Activated CD8-positive, alpha-beta memory T cell treated with anti-CD3 and anti-CD28 coated beads, Interleukin-2, amount 50 U/mL, for 4 hours (primary cell): ENCODE data around the gene PCDHB3.
"Not testable (repeated sequence)": the region's sequence is repeated elsewhere in the genome, so short reads cannot be mapped to it uniquely, and the experiment has no call there.

Source experiments
- DNase-seq: peaks from one replicate; pipeline ENCODE4 v3.0.0-alpha.2; 2020

The PCDHB3 gene

DNA sequence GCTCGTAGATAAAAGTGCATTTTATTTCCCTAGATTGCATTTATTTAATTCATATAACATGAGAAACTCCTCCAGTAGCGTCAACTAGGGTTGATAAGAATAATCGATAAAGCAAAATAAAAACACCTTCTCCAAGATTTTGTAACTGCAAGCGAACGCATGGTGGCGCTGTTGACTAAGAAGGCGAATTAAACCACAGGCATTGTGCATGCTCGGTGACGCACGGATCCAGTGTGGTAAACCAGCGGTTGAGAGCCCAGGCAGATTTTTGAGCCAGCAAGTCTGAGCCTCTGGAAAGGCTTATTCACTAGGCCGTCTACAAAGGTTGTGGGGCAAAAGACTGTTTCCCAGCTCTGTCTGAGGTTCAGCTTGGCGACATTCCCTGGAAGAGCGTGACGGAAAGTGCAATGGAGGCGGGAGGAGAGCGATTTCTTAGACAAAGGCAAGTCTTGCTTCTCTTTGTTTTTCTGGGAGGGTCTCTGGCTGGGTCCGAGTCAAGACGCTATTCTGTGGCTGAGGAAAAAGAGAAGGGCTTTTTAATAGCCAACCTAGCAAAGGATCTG lies at the start of gene PCDHB3:
TSS of gene PCDHB3 (plus strand) at position 231 of the 563 bp plus-strand sequence. CDS start at position 408, 177 bp downstream.
- DNase-seq, result no peak

GRCh38 chr5:141050622-141051520 lies 49.4 kb upstream of the PCDHB3 start, which contains the start of gene PCDHB1:
TSS of gene PCDHB1 (plus strand) at chr5:141051374. CDS start at chr5:141051471, 97 bp downstream.
- DNase-seq, result no peak

DNA sequence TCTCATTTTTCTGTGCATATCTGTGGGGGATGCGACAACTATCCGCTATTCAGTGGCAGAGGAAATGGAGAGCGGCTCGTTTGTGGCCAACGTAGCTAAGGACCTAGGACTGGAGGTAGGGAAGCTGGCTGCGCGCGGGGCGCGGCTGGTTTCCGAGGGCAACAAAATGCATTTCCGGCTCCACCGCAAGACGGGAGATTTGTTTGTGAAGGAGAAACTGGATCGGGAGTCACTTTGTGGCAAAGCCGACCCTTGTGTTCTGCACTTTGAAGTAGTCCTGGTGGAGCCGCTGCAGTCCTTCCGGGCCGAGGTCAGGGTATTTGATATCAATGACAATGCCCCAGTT lies 48.8 kb upstream of the PCDHB3 start:
- no peak for DNase-seq

DNA sequence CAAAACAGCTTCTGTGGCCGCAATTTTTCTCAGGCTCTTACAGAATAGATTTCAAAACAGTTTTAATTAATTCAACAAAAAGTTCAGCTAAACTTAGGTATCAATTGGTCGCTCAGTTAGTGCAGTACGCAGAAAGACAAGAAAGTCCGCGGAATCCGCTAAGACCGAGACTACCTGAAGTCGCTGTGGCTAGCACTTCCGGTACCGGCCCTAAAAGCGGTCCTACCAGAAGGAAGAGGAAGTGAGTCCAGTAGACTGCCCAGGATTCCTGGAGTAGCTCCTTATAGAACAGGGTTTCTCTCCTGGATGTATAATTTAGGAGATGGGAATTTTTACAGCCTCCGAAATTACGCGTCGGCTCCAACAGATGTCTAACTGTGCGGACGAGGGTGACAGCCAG lies 22.4 kb upstream of the PCDHB3 start:
- DNase-seq, result no peak

GRCh38 chr5:141082228-141082627 lies 18.0 kb upstream of the PCDHB3 start:
- DNase-seq, result no peak

DNA sequence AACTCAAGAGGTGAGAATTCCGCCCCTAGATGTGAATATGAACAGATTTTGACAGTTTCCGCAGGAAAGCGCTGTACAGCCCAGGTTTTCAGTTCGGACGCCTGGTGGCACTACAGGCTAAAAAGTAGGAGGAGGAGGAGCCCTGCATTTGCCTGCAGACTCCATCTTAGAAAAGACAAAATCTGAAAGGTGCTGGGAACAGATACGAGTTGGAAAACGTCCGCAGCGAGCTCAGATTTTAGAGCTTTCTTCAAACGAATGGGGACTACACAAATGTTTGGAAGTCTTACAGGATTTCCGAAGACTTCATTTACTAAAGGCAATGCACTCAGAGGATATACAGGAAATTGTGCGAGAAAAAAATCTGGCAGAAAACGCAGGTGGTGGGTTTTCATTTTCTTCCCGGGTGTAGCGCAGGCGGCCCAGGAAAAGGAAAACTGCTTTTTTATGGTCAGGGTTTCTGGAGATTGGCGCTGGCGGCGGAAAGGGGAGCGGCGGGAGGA lies 15.7 kb upstream of the PCDHB3 start:
- DNase-seq, result peak; percentile 23

DNA sequence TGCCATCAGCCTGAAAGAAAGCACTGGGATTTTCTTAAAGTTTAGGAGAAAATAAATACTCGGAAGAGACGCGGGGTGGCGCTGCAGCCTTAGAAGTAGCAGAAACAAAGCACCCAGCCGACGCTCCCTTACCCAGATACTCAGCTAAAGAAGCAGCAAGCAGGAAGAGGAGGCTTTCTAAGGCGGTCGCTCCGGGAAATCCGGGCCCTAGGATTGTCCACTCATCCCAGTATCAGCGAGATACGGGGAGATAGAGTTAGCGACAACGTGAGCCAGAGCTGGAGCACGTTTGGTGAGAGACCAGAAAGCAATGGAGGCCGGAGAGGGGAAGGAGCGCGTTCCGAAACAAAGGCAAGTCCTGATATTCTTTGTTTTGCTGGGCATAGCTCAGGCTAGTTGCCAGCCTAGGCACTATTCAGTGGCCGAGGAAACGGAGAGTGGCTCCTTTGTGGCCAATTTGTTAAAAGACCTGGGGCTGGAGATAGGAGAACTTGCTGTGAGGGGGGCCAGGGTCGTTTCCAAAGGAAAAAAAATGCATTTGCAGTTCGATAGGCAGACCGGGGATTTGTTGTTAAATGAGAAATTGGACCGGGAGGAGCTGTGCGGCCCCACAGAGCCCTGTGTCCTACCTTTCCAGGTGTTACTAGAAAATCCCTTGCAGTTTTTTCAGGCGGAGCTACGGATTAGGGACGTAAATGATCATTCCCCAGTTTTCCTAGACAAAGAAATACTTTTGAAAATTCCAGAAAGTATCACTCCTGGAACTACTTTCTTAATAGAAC lies 5.6 kb upstream of the PCDHB3 start, which contains the start of gene PCDHB2:
TSS of gene PCDHB2 (plus strand) at position 135 of the 782 bp plus-strand sequence. CDS start at position 311, 176 bp downstream.
- no peak for DNase-seq

DNA sequence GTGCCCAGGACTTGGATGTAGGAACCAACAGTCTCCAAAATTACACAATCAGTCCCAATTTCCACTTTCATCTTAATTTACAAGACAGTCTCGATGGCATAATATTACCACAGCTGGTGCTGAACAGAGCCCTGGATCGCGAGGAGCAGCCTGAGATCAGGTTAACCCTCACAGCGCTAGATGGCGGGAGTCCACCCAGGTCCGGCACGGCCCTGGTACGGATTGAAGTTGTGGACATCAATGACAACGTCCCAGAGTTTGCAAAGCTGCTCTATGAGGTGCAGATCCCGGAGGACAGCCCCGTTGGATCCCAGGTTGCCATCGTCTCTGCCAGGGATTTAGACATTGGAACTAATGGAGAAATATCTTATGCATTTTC lies 5.0 kb upstream of the PCDHB3 start:
- DNase-seq, result no peak

- not testable (repeated sequence) for DNase-seq
Observed at GRCh38 chr5:141096181-141096580, 4.1 kb upstream of the PCDHB3 start.

GRCh38 chr5:141096586-141096985 lies 3.7 kb upstream of the PCDHB3 start:
- DNase-seq, result not testable (repeated sequence)

DNA sequence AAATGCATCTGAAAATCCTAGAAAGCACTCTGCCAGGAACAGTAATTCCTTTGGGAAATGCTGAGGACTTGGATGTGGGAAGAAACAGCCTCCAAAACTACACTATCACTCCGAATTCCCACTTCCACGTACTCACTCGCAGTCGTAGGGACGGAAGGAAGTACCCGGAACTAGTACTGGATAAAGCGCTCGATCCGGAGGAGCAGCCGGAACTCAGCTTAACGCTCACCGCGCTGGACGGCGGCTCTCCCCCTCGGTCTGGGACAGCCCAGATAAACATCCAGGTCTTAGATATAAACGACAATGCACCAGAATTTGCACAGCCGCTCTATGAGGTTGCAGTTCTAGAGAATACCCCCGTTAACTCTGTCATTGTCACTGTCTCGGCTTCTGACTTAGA lies 786 bp downstream of the PCDHB3 start:
- DNase-seq, result no peak

- DNase-seq, result not testable (repeated sequence)
Observed at GRCh38 chr5:141102070-141102469, 1.8 kb downstream of the PCDHB3 start.

GRCh38 chr5:141102471-141102870 lies 2.2 kb downstream of the PCDHB3 start:
- not testable (repeated sequence) for DNase-seq

GRCh38 chr5:141105350-141105749 lies 5.1 kb downstream of the PCDHB3 start:
- DNase-seq, result no peak

- no peak for DNase-seq
Observed at GRCh38 chr5:141119250-141119649, 19.0 kb downstream of the PCDHB3 start.

DNA sequence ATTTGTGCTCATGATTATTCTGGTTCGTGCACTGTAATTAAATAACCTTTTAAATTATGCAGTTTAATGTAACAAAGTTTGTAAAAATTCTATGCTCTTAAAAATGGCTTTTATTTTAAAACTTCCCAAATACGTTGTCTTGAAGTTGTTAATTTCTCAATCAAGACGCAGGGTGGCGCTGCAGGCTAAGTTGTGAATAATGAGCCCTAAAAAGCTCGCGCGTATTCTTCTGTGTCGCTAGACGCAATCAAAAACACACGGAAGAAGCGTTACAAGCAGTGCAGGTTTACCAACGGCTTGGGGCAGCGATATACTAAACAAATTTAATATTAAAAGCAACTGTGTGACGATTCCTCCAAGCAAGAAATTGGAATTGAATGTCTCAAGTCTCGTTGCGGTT lies 21.3 kb downstream of the PCDHB3 start, which contains the start of gene PCDHB4:
TSS of gene PCDHB4 (plus strand) at position 256 of the 400 bp plus-strand sequence. CDS start 181 bp downstream, outside the sequence.
- no peak for DNase-seq

DNA sequence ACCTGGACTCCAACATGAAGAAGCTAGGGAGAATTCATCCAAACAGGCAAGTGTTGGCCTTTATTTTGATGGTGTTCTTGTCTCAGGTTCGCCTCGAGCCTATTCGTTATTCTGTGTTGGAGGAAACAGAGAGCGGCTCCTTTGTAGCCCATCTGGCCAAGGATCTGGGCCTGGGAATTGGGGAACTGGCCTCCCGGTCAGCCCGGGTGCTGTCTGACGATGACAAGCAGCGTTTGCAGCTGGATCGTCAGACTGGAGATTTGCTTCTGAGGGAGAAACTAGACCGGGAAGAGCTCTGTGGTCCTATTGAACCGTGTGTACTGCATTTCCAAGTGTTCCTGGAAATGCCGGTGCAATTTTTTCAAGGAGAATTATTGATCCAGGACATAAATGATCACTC lies 21.7 kb downstream of the PCDHB3 start:
- DNase-seq, result no peak

GRCh38 chr5:141123396-141124135 lies 23.3 kb downstream of the PCDHB3 start:
- not testable (repeated sequence) for DNase-seq

- no peak for DNase-seq
Observed at GRCh38 chr5:141127305-141127704, 27.0 kb downstream of the PCDHB3 start.

DNA sequence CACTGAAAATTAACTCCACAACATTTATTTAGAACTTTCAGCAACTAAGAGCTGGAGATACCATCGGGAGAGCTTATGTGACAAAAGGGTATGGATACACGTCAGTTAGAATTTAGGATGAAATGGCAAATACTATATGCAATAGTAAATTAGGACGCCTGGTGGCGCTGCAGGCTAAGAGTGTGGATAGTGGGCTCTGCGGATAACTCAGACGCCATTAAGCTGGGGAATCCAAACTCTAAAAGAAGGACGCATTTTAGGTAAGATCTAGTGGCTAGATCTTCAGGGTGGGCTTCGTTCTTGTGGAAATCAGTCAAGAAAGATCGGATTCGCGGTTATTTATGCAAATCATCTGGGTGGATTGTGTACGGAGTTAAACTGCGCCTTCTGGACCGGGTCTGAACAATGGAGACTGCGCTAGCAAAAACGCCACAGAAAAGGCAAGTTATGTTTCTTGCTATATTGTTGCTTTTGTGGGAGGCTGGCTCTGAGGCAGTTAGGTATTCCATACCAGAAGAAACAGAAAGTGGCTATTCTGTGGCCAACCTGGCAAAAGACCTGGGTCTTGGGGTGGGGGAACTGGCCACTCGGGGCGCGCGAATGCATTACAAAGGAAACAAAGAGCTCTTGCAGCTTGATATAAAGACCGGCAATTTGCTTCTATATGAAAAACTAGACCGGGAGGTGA lies 34.9 kb downstream of the PCDHB3 start, which contains the start of gene PCDHB5:
TSS of gene PCDHB5 (plus strand) at position 177 of the 688 bp plus-strand sequence. CDS start at position 406, 229 bp downstream.
- DNase-seq, result no peak

- no peak for DNase-seq
Observed at GRCh38 chr5:141135718-141136266, 35.5 kb downstream of the PCDHB3 start.
